HepG2 (cell line): ENCODE data around the gene MAST1. TPM values are rescaled to one million over a fixed set of nuclear protein-coding genes. Genes with fewer than 3 reads are reported as not detected.
A peak's percentile ranks its signal among the peaks of the same experiment; 100 is the strongest.

Experiments
- CENPX ChIP-seq: sonication (generic); formaldehyde crosslinking; IDR thresholded peaks from 2 replicates; pipeline ENCODE4 v1.9.0; 2021; ENCODE audit warnings: mild to moderate bottlenecking, missing genetic modification reagents, moderate library complexity
- GATAD1 ChIP-seq: IDR thresholded peaks from 2 replicates; pipeline ENCODE4 v1.6.1; 2016; ENCODE audit warnings: missing genetic modification reagents, missing compliant biosample characterization
- HDAC2 ChIP-seq: sonication (generic); formaldehyde crosslinking; IDR thresholded peaks from 2 replicates; pipeline ENCODE4 v1.4.0; 2020; ENCODE audit warnings: missing genetic modification reagents
- XBP1 ChIP-seq: sonication (generic); formaldehyde crosslinking; IDR thresholded peaks from 2 replicates; pipeline ENCODE4 v1.5.0; 2020; ENCODE audit warnings: missing genetic modification reagents
- ZMYM2 ChIP-seq: sonication (generic); formaldehyde crosslinking; IDR thresholded peaks from 2 replicates; pipeline ENCODE4 v1.8.0; 2022; ENCODE audit warnings: mild to moderate bottlenecking, missing genetic modification reagents
- ZNF660 ChIP-seq: sonication (generic); formaldehyde crosslinking; IDR thresholded peaks from 2 replicates; pipeline ENCODE4 v1.5.1; 2020; ENCODE audit warnings: mild to moderate bottlenecking, low read depth, missing genetic modification reagents, borderline replicate concordance
- ZNF709 ChIP-seq: sonication (generic); formaldehyde crosslinking; IDR thresholded peaks from 2 replicates; pipeline ENCODE4 v1.5.0; 2020; ENCODE audit warnings: mild to moderate bottlenecking, missing genetic modification reagents
- ZNF775 ChIP-seq: sonication (generic); formaldehyde crosslinking; IDR thresholded peaks from 2 replicates; pipeline ENCODE4 v1.4.0; 2020; ENCODE audit warnings: missing genetic modification reagents, mild to moderate bottlenecking, moderate library complexity, borderline replicate concordance
- polyA plus RNA-seq, 8 experiments: library from polyadenylated mRNA; depleted of rRNA in 3 of 8; stranded (reverse) in 7 of 8; unstranded in 1 of 8; fragments of >200 nt; fragmentation: Illumina TruSeq in 4 of 8; extraction: Trizol in 4 of 8; gene quantifications; 2 replicates each; pipeline versions ENCODE4 v1.2.1 to v1.2.3, GENCODE V29; 2011 to 2016; ENCODE audit warnings: low read depth in 4 of 8, missing spikeins in 1 of 8, mixed read lengths in 1 of 8; ENCODE audit not compliant: insufficient read depth in 1 of 8
- total RNA-seq, 5 experiments: library from RNA; depleted of rRNA; stranded (reverse); fragments of >200 nt; fragmentation: Illumina TruSeq; extraction: Trizol; gene quantifications; 2 replicates each; pipeline ENCODE4 v1.2.3, GENCODE V29; 2016; ENCODE audit warnings: low read depth in 1 of 5
- TF ChIP-seq, protein P1 (sequence below): sonication (generic); formaldehyde crosslinking; IDR thresholded peaks from 2 replicates; pipeline ENCODE4; 2020; ENCODE audit warnings: missing genetic modification reagents, mild to moderate bottlenecking, borderline replicate concordance
- TF ChIP-seq, protein P2 (sequence below): sonication (generic); formaldehyde crosslinking; conservative IDR thresholded peaks from 2 replicates; pipeline ENCODE4 v1.8.0; 2022; ENCODE audit warnings: low read depth, missing genetic modification reagents
- TF ChIP-seq, protein P3 (sequence below): sonication (generic); formaldehyde crosslinking; IDR thresholded peaks from 2 replicates; pipeline ENCODE4 v1.5.0; 2020; ENCODE audit warnings: missing genetic modification reagents
- TF ChIP-seq, protein P4 (sequence below): IDR thresholded peaks from 2 replicates; pipeline ENCODE4 v1.6.1; 2016; ENCODE audit warnings: missing compliant biosample characterization, missing genetic modification reagents, borderline replicate concordance
- TF ChIP-seq, protein P5 (sequence below): sonication (generic); formaldehyde crosslinking; IDR thresholded peaks from 2 replicates; pipeline ENCODE4 v1.4.0; 2020; ENCODE audit warnings: low read depth, missing genetic modification reagents
- TF ChIP-seq, protein P6 (sequence below): sonication (generic); formaldehyde crosslinking; IDR thresholded peaks from 2 replicates; pipeline ENCODE4 v1.4.0; 2020; ENCODE audit warnings: missing genetic modification reagents

Gene MAST1
- total and polyA plus RNA-seq, 2 of the 13 experiments (the other 11 are each of a cell fraction or from before 2014, with no cell fraction given) = 0.73 to 4.7 TPM

DNA sequence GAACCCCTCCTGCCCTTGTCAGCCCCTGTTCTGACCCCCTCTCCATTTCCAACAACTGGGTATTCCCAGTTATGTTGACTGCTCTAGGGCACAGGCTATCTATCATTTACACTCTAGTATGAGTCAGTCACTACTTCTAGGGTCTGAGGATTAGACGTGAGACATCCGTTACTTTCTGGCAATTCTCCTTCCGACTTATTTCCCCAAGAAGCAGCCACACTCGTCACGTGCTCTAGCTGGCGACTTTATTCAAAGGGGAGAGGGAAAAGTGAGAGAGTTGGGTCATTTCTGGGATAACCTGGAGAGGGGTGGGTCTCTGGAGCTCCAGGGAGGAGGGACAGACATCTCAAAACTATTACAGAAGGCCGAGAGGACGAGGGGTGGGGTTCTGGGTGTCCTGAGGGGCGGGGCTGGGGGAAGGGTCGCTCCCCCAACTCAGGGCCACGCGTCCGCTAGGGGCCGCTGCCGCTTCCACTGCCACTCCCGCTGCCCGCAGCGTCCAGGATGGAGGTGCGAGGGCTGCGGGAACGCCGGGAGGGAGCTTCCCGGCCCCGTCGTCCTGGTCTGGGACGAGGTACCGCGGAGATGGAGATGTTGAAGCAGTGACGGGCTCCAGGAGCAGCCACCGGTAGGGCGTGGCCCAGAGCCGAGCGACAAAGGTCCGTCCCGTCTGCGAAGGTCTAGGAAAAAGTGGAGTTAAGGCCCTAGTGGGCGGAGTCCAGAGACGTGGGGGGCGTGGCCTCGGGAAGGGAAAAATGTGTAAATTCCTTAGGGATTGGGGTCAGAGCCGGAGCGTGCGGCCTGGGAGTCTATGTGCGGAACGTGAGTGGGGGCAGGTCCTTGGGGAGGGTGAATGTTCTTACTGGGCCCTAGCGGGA lies 12.8 kb upstream of the MAST1 start (continued):
- TF ChIP-seq, protein P1, sequence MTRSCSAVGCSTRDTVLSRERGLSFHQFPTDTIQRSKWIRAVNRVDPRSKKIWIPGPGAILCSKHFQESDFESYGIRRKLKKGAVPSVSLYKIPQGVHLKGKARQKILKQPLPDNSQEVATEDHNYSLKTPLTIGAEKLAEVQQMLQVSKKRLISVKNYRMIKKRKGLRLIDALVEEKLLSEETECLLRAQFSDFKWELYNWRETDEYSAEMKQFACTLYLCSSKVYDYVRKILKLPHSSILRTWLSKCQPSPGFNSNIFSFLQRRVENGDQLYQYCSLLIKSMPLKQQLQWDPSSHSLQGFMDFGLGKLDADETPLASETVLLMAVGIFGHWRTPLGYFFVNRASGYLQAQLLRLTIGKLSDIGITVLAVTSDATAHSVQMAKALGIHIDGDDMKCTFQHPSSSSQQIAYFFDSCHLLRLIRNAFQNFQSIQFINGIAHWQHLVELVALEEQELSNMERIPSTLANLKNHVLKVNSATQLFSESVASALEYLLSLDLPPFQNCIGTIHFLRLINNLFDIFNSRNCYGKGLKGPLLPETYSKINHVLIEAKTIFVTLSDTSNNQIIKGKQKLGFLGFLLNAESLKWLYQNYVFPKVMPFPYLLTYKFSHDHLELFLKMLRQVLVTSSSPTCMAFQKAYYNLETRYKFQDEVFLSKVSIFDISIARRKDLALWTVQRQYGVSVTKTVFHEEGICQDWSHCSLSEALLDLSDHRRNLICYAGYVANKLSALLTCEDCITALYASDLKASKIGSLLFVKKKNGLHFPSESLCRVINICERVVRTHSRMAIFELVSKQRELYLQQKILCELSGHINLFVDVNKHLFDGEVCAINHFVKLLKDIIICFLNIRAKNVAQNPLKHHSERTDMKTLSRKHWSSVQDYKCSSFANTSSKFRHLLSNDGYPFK (CRISPR knock-in tag) = 0 out of 2 replicates have a peak, but pooled peaks have one; percentile 41
- TF ChIP-seq, protein P2, sequence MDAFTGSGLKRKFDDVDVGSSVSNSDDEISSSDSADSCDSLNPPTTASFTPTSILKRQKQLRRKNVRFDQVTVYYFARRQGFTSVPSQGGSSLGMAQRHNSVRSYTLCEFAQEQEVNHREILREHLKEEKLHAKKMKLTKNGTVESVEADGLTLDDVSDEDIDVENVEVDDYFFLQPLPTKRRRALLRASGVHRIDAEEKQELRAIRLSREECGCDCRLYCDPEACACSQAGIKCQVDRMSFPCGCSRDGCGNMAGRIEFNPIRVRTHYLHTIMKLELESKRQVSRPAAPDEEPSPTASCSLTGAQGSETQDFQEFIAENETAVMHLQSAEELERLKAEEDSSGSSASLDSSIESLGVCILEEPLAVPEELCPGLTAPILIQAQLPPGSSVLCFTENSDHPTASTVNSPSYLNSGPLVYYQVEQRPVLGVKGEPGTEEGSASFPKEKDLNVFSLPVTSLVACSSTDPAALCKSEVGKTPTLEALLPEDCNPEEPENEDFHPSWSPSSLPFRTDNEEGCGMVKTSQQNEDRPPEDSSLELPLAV (CRISPR knock-in tag) = no peak
- TF ChIP-seq ZNF660 (CRISPR knock-in tag) (no peak), ZNF709 (CRISPR knock-in tag) (no peak), GATAD1 (peak; percentile 23; the same call in 1 of the 2 replicates), ZNF775 (CRISPR knock-in tag) (no peak), XBP1 (CRISPR knock-in tag) (no peak), HDAC2 (peak; percentile 61; the same call in 1 of the 2 replicates), CENPX (CRISPR knock-in tag) (no peak), ZMYM2 (CRISPR knock-in tag) (peak; percentile 81)
- TF ChIP-seq, protein P3, sequence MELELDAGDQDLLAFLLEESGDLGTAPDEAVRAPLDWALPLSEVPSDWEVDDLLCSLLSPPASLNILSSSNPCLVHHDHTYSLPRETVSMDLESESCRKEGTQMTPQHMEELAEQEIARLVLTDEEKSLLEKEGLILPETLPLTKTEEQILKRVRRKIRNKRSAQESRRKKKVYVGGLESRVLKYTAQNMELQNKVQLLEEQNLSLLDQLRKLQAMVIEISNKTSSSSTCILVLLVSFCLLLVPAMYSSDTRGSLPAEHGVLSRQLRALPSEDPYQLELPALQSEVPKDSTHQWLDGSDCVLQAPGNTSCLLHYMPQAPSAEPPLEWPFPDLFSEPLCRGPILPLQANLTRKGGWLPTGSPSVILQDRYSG (CRISPR knock-in tag) = no peak
- TF ChIP-seq, protein P4, sequence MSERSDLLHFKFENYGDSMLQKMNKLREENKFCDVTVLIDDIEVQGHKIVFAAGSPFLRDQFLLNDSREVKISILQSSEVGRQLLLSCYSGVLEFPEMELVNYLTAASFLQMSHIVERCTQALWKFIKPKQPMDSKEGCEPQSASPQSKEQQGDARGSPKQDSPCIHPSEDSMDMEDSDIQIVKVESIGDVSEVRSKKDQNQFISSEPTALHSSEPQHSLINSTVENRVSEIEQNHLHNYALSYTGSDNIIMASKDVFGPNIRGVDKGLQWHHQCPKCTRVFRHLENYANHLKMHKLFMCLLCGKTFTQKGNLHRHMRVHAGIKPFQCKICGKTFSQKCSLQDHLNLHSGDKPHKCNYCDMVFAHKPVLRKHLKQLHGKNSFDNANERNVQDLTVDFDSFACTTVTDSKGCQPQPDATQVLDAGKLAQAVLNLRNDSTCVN (CRISPR knock-in tag) = no peak
- TF ChIP-seq, protein P5, sequence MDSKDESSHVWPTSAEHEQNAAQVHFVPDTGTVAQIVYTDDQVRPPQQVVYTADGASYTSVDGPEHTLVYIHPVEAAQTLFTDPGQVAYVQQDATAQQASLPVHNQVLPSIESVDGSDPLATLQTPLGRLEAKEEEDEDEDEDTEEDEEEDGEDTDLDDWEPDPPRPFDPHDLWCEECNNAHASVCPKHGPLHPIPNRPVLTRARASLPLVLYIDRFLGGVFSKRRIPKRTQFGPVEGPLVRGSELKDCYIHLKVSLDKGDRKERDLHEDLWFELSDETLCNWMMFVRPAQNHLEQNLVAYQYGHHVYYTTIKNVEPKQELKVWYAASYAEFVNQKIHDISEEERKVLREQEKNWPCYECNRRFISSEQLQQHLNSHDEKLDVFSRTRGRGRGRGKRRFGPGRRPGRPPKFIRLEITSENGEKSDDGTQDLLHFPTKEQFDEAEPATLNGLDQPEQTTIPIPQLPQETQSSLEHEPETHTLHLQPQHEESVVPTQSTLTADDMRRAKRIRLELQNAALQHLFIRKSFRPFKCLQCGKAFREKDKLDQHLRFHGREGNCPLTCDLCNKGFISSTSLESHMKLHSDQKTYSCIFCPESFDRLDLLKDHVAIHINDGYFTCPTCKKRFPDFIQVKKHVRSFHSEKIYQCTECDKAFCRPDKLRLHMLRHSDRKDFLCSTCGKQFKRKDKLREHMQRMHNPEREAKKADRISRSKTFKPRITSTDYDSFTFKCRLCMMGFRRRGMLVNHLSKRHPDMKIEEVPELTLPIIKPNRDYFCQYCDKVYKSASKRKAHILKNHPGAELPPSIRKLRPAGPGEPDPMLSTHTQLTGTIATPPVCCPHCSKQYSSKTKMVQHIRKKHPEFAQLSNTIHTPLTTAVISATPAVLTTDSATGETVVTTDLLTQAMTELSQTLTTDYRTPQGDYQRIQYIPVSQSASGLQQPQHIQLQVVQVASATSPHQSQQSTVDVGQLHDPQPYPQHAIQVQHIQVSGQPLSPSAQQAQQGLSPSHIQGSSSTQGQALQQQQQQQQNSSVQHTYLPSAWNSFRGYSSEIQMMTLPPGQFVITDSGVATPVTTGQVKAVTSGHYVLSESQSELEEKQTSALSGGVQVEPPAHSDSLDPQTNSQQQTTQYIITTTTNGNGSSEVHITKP (CRISPR knock-in tag) = peak; percentile 42; the same call in 1 of the 2 replicates
- TF ChIP-seq, protein P6, sequence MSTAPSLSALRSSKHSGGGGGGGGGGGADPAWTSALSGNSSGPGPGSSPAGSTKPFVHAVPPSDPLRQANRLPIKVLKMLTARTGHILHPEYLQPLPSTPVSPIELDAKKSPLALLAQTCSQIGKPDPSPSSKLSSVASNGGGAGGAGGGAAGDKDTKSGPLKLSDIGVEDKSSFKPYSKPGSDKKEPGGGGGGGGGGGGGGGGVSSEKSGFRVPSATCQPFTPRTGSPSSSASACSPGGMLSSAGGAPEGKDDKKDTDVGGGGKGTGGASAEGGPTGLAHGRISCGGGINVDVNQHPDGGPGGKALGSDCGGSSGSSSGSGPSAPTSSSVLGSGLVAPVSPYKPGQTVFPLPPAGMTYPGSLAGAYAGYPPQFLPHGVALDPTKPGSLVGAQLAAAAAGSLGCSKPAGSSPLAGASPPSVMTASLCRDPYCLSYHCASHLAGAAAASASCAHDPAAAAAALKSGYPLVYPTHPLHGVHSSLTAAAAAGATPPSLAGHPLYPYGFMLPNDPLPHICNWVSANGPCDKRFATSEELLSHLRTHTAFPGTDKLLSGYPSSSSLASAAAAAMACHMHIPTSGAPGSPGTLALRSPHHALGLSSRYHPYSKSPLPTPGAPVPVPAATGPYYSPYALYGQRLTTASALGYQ (CRISPR knock-in tag) = no peak
